ENCODE data around the gene RDX.

- TF ChIP-seq, protein P1, sequence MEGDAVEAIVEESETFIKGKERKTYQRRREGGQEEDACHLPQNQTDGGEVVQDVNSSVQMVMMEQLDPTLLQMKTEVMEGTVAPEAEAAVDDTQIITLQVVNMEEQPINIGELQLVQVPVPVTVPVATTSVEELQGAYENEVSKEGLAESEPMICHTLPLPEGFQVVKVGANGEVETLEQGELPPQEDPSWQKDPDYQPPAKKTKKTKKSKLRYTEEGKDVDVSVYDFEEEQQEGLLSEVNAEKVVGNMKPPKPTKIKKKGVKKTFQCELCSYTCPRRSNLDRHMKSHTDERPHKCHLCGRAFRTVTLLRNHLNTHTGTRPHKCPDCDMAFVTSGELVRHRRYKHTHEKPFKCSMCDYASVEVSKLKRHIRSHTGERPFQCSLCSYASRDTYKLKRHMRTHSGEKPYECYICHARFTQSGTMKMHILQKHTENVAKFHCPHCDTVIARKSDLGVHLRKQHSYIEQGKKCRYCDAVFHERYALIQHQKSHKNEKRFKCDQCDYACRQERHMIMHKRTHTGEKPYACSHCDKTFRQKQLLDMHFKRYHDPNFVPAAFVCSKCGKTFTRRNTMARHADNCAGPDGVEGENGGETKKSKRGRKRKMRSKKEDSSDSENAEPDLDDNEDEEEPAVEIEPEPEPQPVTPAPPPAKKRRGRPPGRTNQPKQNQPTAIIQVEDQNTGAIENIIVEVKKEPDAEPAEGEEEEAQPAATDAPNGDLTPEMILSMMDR (IDR thresholded peaks at IDR 0.05; ENCODE audit: insufficient read depth, low read depth, low read length): no peak
- TF ChIP-seq EZH2 (IDR thresholded peaks at IDR 0.05; ENCODE audit: insufficient read depth, low read length): no peak
These were observed 16.3 kb upstream of the RDX start for GRCh38 chr11:110312670-110313069.

Measured in astrocyte (in vitro differentiated cells and primary cell).